Measurements from ENCODE around the gene APOC1.

GRCh38 chr19:44871809-44872208 lies 42.6 kb upstream of the APOC1 start:
- TF ChIP-seq POLR2AphosphoS5 (IDR thresholded peaks at IDR 0.05; ENCODE audit: low read depth, low read length) (no peak), TAF1 (IDR thresholded peaks at IDR 0.05; ENCODE audit: borderline replicate concordance, insufficient read depth, low read length) (no peak)

All from PFSK-1 (cell line).